K562 treated with DMSO at 1 percent for 12 hours (cell line): ENCODE results near the gene ULK2. TPM values are rescaled to one million over a fixed set of nuclear protein-coding genes. Genes with fewer than 3 reads are reported as not detected.

ENCODE experiments used
- total RNA-seq: library from RNA; unstranded; fragments of 300-600 nt; gene quantifications from 2 replicates; pipeline ENCODE4 v1.2.3, GENCODE V29; 2022; ENCODE audit not compliant: insufficient read depth

Gene ULK2
- total RNA-seq = not detected in 2 replicates

GRCh38 chr17:19867329-19868078 lies at the start of gene ULK2:
ULK2 (minus strand) TSS chr17:19867936; CDS start chr17:19867417, 519 bp downstream.

DNA sequence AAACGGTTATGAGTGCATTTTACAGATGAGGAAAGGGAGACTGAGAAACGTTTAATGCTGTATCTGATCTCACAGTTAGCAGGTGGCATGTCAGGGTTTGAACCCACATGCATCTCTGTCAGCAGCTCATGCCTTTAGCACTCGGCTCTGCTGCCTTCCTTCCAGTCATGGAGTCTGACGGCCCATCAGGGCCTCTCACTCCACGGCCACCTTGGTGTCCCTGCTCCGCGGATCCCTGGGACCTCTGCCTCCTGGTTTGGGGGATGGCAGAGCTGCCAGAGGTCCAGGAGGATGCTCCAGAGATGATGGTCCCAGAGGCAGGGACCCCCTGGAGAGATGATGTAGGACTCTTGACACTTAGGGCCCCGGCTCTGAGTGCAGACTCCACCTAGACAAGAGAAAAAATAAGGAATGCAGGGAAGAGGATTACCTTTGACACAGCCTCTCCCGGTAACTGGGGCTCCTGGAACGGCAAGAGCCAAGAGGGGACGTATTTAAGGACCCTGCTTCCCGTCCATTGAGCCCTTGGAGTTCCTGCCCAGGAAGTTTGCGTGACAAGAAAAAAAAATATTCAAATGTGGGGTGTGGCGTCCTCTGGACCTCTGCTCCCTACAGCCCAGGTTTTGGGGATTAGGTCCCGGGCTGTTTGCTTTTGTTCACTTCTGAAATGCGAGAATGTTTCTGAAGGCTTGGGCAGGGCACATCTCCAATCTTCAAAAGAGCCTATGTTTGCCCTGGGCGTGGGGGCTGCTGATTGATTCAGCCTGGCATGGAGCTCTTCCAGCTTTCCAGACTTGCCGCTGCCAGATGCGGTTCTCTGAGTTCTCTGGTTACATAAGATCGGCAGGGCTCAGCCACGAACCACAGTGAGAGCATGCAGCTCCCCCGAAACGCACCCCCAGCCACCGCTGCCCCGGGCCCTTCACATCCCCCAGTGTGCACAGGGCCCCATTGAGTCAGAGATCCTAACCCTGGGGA lies 119.6 kb downstream of the ULK2 start, which contains the start of gene ALDH3A1:
Gene ALDH3A1, minus strand, starts transcription at position 470 of the 978 bp plus-strand sequence. CDS start 3,169 bp downstream, outside the sequence.

Other genes starting within 250 kb of the ULK2 start
- 0.96 TPM in 1 of 2 replicates, not detected in the other for gene ALDH3A2, start 219.2 kb downstream of the ULK2 start, total RNA-seq
- not detected in 2 replicates for gene SLC47A2, start 151.4 kb downstream of the ULK2 start, total RNA-seq
- not detected in 2 replicates for gene ALDH3A1, start 119.6 kb downstream of the ULK2 start, total RNA-seq
- 6.4 and 10.1 TPM in 2 replicates for gene AKAP10, start 109.9 kb upstream of the ULK2 start, total RNA-seq
- gene SPECC1, start 141.4 kb upstream of the ULK2 start, total RNA-seq = 9.4 and 16.9 TPM in 2 replicates